ENCODE measurements around the gene STYXL2.

DNA sequence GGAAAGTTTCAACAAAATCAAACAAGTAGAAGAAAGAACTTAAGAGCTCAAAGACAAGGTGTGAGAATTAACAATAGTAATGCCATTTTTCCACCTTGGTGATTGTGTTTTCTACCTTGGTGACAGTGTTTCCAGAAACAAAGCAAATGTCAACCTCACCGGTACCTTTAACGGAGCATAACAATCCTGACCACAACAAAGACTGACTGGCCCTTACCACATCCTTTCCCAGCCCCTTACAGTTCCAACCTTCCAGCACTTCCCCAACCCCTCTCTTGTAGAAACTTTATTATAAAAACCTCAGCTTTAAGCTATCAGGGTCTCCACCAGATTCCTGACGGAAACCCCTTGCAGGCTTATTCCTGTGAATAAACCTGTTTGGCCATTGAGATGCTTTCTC lies 16.7 kb downstream of the STYXL2 start:
- TF ChIP-seq POLR2A (IDR thresholded peaks at IDR 0.05) = no peak
- no peak for TF ChIP-seq POLR2AphosphoS5 (IDR thresholded peaks at IDR 0.05)

All from spleen (tissue), 3 donors.